HG02642 (cell line): Measurements from ENCODE around the gene KASH5.

ENCODE experiments used
- ATAC-seq: cut with Tn5 transposase; IDR thresholded peaks from one replicate; pipeline ENCODE4 v1.9.1; 2021; ENCODE audit warnings: mild to moderate bottlenecking; ENCODE audit not compliant: unreplicated experiment, poor library complexity

The KASH5 gene

DNA sequence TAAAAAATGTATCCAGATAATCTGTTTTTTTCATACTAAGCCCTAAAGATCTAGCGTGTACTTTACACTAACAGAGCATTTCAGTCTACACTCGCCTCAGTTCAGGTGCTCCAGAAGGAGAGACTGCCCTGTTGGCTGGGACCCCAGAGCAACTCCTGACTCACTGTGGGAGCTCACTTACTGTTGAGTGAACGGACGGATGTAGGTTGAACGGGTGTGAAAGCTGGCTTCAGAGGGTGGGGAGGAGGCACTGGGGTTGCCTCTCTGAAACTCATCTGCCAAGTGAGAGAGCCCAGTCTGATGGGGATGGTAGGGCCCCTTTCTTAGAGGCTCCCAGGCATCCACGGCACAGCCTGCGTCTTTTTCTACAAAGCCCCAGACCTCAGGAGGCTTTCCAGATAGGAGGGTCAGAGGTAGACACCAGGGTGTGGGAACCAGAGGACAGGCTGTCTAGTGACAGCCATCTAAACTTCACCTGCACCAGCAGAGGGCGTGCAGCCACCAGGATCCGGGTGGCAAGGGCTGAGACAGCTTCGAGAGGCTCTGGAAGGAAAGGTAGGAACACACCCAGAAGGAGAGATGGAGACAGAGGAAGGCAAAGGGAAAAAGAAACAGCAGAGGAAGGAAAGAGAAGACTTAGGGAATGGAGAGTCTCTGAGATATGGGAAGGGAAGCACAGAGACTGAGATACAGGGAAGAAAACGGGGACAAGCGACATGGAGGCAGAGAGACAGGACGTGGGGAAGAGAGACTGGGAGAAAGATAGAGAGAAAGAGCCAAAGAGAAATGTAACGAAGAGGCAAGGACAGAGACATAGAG, 3.7 kb downstream of the KASH5 start:
- ATAC-seq, result no peak

GRCh38 chr19:49393881-49394280, 5.8 kb downstream of the KASH5 start:
- no peak for ATAC-seq

DNA sequence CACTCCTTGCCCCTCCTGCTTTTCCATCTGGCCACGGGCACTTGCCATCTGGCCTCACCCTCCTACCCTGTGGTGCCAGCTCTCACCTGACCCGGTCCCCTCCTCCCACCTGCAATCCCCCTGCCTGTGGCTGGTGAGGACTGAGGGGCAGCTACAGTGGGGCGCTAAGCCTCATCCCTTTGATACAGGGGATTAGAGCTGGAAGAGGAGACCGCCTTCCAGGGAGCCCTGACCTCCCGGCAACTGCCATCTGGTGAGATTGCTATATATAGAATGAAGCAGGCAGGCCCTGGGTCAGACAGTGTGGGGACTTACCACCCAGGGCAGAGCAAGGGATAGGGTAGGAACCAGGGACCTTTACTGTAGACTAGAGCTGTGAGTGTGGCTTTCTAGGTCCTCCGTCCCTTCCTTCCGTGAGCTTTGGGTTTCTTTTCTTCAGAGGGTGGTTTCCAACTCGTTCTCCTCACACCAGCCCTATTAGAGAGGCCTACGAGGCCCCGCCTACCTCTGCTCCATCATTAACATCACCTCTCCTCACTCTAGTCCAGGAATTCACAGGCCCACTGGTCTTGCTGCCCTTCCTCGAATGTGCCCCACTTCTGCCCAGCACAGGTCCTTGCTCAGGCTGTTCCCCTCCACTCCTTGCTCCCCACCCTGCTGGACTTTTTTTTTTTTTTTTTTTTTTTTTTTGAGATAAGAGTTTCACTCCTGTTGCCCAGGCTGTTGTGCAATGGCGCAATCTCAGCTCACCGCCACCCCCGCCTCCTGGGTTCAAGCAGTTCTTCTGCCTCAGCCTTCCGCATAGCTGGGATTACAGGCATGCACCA, 7.7 kb downstream of the KASH5 start:
- no peak for ATAC-seq

- no peak for ATAC-seq
Observed at GRCh38 chr19:49396738-49397505, 8.9 kb downstream of the KASH5 start.

DNA sequence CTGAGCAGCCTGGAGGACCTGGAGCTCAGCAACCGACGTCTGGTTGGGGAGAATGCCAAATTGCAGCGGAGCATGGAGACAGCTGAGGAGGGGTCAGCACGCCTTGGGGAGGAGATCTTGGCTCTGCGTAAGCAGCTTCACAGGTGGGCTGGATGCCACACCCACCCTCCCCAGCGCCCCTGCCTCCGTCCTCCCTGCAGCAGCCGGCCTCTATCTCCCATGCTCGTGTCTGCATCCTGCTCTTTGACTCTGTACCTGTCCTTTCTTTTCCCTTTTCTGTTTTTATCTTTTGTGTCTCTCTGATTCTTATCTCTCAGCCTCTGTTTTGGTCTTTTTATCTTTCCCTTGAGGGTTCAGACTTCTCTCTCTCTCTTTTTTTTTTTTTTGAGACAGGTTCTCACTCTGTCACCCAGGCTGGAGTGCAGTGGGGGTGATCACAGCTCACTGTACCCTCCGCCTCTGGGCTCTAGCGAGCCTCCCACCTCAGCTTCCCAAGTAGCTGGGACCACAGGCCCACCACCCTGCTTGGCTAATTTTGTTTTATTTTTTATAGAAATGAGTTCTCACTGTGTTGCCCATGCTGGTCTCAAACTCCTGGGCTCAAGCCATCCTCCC, 10.1 kb downstream of the KASH5 start:
- no peak for ATAC-seq

DNA sequence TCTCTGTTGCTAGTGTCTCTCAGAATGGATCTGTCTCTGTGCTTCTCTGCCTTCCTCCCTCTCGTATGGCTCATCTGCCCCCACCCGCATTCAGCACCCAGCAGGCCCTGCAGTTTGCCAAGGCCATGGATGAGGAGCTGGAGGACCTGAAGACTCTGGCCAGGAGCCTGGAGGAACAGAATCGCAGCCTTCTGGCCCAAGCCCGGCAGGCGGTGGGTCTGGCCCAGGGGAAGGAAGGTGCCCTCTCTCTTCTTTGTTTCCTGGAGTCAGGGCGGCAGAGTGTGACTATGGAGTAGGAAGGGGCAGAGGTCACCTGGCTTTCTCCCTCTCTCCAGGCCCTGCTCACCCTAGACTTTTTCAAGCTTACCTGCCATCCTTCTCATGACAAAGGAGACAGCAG, 10.9 kb downstream of the KASH5 start:
- ATAC-seq, result no peak

DNA sequence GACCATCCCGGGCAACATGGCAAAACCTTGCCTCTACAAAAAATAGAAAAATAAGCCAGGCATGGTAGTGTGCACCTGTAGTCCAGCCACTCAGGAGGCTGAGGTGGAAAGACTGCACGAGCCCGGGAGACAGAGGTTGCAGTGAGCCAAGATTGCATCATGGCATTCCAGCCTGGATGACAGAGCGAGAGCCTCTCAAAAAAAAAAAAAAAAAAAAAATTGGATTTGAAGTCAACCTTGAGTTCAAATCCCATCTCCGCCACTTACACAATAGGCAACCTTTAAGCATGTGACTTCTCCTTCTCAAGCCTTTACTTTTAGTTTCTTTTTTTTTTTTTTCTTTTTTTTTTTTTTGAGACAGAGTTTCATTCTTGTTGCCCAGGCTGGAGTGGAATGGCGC, 12.0 kb downstream of the KASH5 start:
- ATAC-seq, result no peak

DNA sequence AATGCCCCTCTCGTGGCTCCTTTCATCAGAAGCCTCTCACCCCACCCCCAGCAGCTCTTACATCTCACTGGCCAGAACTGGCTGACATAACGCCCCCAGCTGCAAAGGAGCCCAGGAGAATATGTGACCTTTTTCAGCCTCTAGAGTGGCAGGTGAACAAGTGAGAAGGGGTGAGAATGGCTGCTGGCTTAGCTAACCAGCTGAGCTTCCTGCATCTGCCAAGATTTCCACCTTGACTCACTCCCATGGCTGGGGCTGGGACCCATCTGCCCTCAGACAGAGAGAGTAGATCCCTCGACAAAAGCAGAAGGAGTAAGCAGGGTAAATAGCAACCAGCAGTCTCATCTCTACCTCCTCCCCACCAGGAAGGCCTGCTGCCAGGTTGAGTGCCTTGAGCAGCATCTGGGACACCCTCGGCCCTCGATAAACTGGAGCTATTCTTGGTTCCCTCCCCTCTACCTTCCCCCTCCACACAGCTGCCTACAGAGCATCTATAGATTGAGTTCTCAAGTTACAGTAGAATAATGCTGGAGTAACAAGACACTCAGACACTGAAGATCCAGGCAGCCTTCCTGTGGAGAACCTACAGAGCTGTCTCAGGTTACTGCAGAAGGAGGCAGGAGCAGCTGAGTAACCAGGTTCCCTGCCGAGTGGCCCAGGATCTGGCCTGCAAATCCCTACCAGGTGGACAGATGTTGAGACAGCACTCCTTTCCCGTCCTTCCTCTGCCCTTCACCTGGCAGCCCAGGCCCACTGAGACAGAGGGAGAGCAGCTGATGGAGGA, 15.5 kb downstream of the KASH5 start:
- ATAC-seq, result no peak

DNA sequence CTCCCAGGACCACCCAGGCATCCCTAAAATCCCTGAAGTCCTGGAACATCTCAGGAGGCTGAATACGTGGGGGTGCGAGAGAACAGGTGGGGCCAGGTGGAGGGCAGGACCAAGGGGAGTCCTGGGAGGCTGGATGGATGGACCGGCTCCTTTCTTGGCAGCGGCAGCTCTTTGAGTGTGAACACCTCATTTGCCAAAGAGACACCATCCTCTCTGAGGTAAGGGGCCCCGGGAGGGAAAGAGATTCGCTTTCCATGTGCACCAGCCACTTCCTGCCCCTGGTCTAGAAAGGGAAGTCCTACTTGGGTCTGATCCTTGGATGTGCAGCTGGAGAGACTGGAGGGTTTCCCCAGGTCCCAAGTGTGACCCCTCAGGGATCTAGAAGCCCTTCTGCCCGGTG, 19.0 kb downstream of the KASH5 start:
- no peak for ATAC-seq

DNA sequence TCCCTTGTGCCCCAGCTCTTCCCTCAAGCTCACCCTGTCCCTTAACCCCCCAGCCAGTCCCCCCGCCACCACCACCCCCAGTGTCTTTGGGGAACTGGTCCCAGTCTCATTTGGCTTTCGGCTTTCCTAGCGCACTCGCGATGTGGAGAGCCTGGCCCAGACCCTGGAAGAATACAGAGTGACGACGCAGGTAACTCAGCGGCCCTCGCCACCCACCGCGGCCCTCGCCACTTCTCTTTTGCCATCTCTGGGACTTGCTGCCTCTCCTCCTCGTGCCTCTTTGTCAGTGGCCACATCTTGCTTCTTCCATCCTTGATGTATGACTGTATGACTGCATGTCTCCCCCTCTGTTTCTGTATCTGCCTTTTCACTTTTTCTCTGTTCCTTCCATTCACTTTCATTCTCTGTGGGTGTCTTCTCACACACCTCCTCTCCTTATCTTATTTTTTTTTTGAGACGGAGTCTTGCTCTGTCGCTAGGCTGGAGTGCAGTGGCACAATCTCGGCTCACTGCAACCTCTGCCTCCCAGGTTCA, 19.5 kb downstream of the KASH5 start:
- ATAC-seq, result no peak

DNA sequence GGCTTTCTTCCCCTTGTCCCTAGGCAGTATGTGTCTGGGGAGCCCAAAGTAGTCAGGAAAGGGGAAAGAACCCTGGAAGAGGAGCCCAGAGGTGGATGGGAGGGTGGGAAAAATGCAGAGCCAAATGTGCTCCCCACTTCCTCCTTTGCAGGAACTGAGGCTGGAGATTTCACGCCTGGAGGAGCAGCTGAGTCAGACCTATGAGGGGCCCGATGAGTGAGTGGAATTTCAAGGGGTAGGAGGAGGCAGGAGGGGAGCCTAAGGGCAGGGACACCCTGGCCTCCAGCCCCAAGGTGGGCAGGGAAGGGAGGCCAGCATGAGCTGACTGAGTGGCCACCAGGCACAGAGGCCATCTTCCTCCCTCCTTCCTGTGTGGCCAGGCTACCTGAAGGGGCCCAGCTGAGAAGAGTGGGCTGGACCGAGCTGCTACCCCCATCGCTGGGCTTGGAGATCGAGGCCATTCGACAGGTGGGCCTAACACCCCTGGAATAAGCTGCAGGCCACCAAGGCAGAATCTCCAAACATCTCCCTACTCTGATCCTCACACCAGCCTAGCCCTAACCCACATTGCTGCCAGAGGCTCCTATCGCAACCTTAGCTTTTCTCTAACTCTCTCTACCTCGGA, 20.9 kb downstream of the KASH5 start:
- no peak for ATAC-seq

GRCh38 chr19:49409441-49410029, 21.5 kb downstream of the KASH5 start:
- ATAC-seq, result no peak

GRCh38 chr19:49411681-49412326, 23.8 kb downstream of the KASH5 start:
- no peak for ATAC-seq

GRCh38 chr19:49413348-49413747, 25.3 kb downstream of the KASH5 start:
- no peak for ATAC-seq

- no peak for ATAC-seq
Observed at GRCh38 chr19:49414256-49414655, 26.2 kb downstream of the KASH5 start.

DNA sequence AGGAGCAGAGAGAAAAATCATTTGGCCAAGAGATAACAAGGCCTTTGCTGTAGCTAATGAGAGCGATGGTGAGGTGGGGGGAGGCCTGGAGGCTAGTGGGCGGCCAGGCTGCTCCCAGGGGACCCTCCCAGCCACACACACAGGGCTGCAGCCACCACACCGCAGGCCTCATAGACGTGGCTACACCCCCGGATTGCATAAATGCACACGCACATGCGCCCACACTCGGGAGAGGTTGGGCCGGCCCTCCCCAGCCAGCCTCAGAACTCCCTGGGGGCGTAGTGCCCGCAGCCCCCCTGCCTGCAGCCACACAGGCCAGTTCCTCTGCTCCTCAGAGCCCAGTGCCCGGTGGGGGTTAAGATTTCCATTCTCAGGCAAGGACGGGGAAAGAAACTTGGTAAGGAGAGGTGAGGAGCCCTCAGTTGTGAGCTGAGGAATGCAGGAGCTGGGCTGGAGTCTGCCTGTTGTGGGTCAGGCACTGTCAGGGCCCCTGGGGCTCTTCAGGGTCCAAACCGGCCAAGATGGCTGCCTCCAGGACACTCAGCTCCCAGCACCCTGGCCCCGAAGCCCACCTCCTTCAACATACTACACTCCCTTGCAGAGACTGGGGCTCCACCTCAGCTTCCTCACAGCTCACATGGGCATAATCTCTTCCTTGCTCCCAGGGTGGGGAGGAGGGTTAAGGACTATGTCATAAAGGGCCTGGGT, 27.2 kb downstream of the KASH5 start:
- no peak for ATAC-seq

GRCh38 chr19:49415810-49416200, 27.8 kb downstream of the KASH5 start:
- no peak for ATAC-seq

DNA sequence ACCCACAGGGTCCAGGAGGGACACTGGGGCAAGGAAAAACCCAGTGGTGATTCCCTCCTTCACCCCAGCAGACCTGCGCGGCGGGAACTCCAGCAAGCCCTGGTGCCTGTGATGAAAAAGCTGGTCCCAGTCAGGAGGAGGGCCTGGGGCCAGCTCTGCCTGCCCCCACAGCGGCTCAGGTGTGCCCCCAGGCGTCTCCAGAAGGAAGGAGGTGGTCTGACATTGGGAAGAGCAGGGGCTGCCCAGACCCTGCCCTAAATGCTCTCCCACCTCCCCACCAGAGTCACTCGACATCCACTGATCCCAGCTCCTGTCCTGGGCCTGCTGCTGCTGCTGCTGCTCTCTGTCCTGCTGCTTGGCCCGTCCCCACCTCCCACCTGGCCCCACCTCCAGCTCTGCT, 29.0 kb downstream of the KASH5 start:
- no peak for ATAC-seq
